Activated naive CD4-positive, alpha-beta T cell treated with anti-CD3 and anti-CD28 coated beads for 36 hours (primary cell): ENCODE results near the gene MLLT10. TPM values are rescaled to one million over a fixed set of nuclear protein-coding genes. Genes with fewer than 3 reads are reported as not detected.

Source experiments
- CTCF ChIA-PET: fragments of 350-600 bp; sonication (Branson Sonifier 250); formaldehyde crosslinking; loops from one replicate; lab custom pipeline; 2021; ENCODE audit warnings: antibody characterized with exemption; lab: Charles Lee
- DNase-seq: peaks from one replicate; pipeline ENCODE4 v3.0.0-alpha.2; 2020
- H3K27ac Mint-ChIP-seq: one replicate; pipeline ENCODE4 v1.8.0; 2021; ENCODE audit warnings: mild to moderate bottlenecking, mixed read lengths
- H3K27me3 Mint-ChIP-seq: one replicate; pipeline ENCODE4 v1.8.0; 2021; ENCODE audit warnings: low read depth, mixed read lengths
- H3K36me3 Mint-ChIP-seq: one replicate; pipeline ENCODE4 v1.8.0; 2021; ENCODE audit warnings: low read depth, mixed read lengths
- H3K4me1 Mint-ChIP-seq: one replicate; pipeline ENCODE4 v1.8.0; 2021; ENCODE audit warnings: low read depth, mixed read lengths
- H3K4me3 Mint-ChIP-seq: one replicate; pipeline ENCODE4 v1.8.0; 2021; ENCODE audit warnings: mild to moderate bottlenecking, moderate library complexity, mixed read lengths
- H3K9me3 Mint-ChIP-seq: one replicate; pipeline ENCODE4 v1.8.0; 2021; ENCODE audit warnings: mixed read lengths
- intact Hi-C: fragments of 100-400 bp; cut with micrococcal nuclease; formaldehyde crosslinking; loops from one replicate; pipeline ENCODE4 v1.15.1; 2023
- total RNA-seq, 2 experiments: library from RNA; stranded (reverse); gene quantifications; one replicate each; pipeline ENCODE4 v1.2.3, GENCODE V29; 2021

The MLLT10 gene
- total RNA-seq: 10 to 100 TPM; 23.0 to 23.7 TPM

DNA sequence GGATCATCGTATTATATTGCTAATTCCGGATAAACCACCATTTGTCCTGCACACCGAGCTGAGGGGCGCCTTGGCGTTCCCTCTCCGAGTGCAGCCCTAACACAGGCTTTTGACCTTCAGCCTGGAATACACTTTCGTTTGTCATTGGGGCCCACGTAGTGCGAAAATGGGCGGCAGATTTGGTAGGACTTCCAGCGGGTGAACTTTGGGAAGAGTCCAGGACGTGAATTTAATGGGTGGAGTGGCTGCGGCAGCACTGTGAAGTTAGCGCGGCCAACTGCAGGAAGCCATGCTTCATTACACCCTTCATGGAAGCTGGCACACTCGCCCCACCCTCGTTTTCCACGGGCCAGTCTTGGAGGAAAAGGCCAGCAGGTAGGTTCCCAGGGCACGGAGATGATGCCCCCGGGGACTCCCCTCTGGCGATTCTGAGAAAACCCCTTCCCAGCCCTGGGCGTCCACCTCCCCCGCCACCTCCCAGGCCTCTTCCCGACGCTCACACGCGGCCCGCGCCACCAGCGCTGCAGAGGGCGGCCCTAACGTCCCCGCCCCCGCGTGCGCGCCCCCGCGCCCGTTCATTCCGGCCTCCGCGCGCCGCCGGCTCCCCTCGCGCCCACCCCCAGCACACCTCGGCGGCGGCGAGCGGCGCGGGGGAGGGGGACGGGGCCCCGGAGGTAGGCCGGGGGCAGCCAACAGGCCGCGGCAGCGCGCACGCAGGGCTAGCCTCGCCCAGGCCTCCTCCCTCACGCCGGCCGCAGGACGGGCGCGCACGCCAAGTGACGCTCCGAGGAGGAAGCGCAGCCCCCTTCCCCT, at the start of gene MLLT10:
TSS of gene MLLT10 (plus strand) at position 766 of the 813 bp plus-strand sequence. CDS start 413 bp downstream, outside the sequence.
- intact Hi-C loops: loop anchor here (1.0 to 5.0 kb wide), 10 partner anchors 8 to 1564 kb away; partner anchors contain the start of genes COMMD3, DNAJC1, MSRB2 and SKIDA1
- Mint-ChIP-seq H3K27ac (peak within 1 kb of the TSS; percentile 91), H3K9me3 (no peaks in the 10 kb centered on the region), H3K27me3 (no peaks in the 10 kb centered on the region), H3K4me1 (peaks cover 23% of the 10 kb centered on the region), H3K4me3 (peak within 1 kb of the TSS; percentile 85), H3K36me3 (peaks cover 12% of the 10 kb centered on the region)
- DNase-seq: peak; percentile 91
- CTCF ChIA-PET: interaction anchor here (1.5 to 1.7 kb wide), 2 partner anchors 38 to 39 kb away, joined by 3 to 5 read pairs; no protein-coding TSS in a partner anchor

DNA sequence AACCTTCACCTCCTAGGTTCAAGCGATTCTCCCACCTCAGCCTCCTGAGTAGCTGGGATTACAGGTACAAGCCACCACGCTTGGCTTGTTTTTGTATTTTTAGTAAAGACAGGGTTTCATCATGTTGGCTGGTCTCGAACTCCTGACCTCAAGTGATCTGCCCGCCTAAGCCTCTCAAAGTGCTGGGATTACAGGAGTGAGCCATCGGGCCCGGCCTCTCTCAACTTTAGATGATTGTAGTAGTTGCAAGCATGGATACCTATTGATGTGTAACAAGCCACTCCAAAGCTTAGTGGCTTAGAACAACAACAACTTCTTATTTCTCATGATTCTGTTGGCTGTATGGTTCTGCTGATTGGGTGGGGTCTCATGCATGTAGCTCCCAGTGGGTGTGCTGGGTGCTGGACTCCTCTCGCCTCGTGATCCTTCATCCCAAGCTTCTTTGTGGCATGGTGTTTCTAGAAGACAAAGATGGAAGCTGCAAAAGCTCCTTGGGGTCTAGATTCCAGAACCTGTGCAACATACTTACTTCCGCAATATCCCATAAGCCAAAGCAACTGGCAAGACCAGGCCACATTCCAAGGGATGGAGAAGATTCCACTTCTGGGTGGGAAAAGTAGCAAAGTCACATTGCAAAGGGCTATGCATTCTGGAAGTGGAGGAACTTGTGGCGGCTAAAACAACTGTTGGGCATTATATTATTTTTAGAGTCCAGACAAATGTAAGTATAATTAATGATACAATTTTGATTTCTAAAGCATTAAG, 46.4 kb upstream of the MLLT10 start:
- Mint-ChIP-seq H3K4me1 (no peaks in the 10 kb centered on the region), H3K36me3 (no peaks in the 10 kb centered on the region), H3K9me3 (no peaks in the 10 kb centered on the region), H3K27ac (no peak overlapping the region), H3K4me3 (no peak overlapping the region), H3K27me3 (peaks cover 8% of the 10 kb centered on the region)
- CTCF ChIA-PET: no interaction called here
- DNase-seq: no peak
- intact Hi-C loops: no loop called here

DNA sequence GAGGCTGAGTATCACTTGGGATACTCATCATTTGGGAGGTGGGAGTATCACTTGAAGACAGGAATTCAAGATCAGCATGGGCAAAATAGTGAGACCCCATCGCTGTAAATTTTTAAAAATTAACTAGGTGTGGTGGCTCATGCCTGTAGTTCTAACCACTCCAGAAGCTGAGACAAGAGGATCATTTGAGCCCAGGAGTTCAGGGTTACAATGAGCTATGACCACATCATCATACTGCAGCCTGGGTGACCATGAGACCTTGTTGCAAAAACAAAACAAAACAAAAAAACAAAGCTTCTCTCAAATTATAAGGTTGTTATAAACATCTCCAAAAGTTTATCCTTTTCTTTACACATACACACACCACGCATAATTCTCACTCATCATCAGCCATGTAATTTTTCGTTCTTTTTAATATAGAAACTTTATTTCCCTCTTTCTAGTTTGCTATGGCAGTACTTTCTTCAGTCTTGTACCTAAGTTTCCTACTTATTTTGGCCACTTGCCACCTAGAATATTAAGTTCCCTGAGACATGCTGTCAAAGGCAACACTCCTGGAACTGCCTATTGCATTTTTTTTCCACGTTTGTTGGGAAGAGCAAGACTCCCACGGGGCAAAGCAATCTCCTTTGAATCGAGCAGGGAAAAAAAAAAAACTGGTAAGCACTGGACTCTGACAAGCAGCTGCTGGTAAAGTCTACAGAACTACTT, 45.6 kb upstream of the MLLT10 start:
- CTCF ChIA-PET: no interaction called here
- Mint-ChIP-seq H3K9me3 (no peaks in the 10 kb centered on the region), H3K4me3 (no peak overlapping the region), H3K36me3 (no peaks in the 10 kb centered on the region), H3K27ac (no peak overlapping the region), H3K4me1 (no peaks in the 10 kb centered on the region), H3K27me3 (peaks cover 8% of the 10 kb centered on the region)
- DNase-seq: no peak
- intact Hi-C loops: no loop called here

DNA sequence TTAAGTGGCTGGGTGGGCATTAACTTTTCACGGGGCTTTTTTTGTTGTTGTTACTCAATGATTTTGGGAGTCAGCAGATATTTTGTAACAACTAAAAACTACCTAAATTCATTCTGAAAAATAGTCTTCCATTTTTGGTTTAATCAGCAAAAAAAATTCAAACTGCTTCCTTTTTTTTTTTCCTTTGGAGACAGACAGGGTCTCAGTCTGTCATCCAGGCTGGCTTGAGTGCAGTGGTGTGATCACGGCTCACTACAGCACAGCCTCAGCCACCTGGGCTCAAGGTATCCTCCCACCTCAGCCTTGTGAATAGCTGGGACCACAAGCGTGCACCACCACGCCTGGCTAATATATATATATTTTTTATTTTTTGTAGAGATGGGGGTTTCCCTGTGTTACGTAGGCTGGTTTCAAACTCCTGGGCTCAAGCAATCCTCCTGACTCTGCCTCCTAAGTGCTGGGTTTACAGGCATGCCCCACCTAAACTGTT, 45.0 kb upstream of the MLLT10 start:
- H3K4me3 Mint-ChIP-seq: no peak overlapping the region
- peaks cover 2% of the 10 kb centered on the region for H3K4me1 Mint-ChIP-seq
- H3K27ac Mint-ChIP-seq: no peak overlapping the region
- peaks cover 13% of the 10 kb centered on the region for H3K27me3 Mint-ChIP-seq
- H3K36me3 Mint-ChIP-seq: no peaks in the 10 kb centered on the region
- CTCF ChIA-PET: interaction anchor here (0.7 kb wide), 1 partner anchor 32 kb away, joined by 3 read pairs; no protein-coding TSS in a partner anchor
- no peaks in the 10 kb centered on the region for H3K9me3 Mint-ChIP-seq
- intact Hi-C loops: no loop called here
- no peak for DNase-seq

DNA sequence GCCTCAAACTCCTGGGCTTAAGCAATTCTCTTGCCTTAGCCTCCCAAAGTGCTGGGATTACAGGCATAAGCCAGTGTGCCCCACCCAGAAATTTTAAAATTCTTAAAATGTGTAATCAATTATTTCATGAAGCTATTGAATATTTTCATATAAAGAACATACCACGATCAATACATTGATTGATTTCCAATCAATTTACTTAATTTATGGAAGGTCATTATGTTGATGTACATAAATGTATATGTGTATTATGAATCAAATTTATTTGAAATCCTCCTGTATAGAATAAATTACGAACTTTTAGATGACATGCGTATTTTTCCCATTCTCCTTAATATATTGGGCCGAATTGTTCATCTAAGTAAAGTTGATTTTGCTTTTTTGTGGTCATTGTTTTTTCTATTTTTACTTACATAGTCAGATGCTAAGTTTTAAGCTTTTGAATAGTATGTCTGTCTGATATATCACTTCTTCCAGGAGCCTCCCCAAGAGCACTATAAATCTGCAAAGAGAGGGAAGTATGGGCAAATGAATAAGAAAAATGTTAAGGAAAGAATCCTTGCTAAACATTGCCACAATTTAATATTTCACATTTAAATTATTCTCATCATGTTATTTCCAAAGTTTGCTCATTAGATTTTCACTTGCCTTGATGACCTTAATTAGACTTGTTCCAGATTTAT, 43.9 kb upstream of the MLLT10 start:
- H3K27ac Mint-ChIP-seq: no peak overlapping the region
- CTCF ChIA-PET: no interaction called here
- intact Hi-C loops: loop anchor here (10.0 kb wide), 1 partner anchor 765 kb away; no protein-coding TSS in a partner anchor
- DNase-seq: no peak
- no peaks in the 10 kb centered on the region for H3K9me3 Mint-ChIP-seq
- peaks cover 19% of the 10 kb centered on the region for H3K27me3 Mint-ChIP-seq
- H3K36me3 Mint-ChIP-seq: no peaks in the 10 kb centered on the region
- no peak overlapping the region for H3K4me3 Mint-ChIP-seq
- H3K4me1 Mint-ChIP-seq: peaks cover 6% of the 10 kb centered on the region

DNA sequence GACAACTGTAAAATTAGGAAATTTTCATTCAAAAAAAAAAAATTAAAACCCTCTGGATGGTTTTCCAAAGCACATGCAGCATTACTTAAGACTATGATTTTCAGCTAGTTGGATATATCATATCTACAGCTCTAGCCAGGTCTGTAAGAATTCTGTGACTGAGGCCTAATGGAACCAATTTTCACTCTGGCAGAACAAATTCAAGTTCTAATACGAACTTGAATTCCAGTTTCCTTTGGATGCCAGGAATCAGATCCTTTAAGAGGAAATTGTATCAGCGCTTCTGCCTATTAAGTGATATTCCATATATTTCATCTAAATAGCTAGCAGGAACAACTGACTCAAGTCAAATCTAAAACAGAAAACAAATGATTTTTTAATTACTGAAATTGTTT, 43.3 kb upstream of the MLLT10 start:
- no peak overlapping the region for H3K4me3 Mint-ChIP-seq
- intact Hi-C loops: loop anchor here (10.0 kb wide), 1 partner anchor 764 kb away; no protein-coding TSS in a partner anchor
- peaks cover 10% of the 10 kb centered on the region for H3K4me1 Mint-ChIP-seq
- H3K9me3 Mint-ChIP-seq: no peaks in the 10 kb centered on the region
- no peak overlapping the region for H3K27ac Mint-ChIP-seq
- H3K27me3 Mint-ChIP-seq: peaks cover 23% of the 10 kb centered on the region
- no peaks in the 10 kb centered on the region for H3K36me3 Mint-ChIP-seq
- CTCF ChIA-PET: no interaction called here
- DNase-seq: no peak

DNA sequence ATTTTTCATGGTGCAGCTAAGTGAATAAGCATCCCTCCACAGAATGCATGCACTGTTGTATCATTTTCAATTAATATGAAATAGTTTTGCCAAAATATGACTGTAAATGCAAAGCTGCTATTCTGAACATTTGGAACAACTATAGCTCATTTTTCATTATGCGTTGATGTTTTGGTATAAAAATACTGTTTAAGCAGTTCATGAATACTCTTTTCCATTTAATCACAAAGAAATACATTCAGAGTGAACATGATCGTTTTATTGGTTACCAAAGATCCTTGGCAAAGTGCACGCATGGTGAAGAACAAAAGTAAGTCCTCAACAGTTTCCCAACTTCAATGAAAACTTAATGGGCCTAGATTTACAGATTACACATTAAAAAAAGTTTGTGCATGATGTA, 41.6 kb upstream of the MLLT10 start:
- H3K4me3 Mint-ChIP-seq: no peak overlapping the region
- CTCF ChIA-PET: interaction anchor here (1.0 kb wide), 1 partner anchor 499 kb away, joined by 4 read pairs; no protein-coding TSS in a partner anchor

DNA sequence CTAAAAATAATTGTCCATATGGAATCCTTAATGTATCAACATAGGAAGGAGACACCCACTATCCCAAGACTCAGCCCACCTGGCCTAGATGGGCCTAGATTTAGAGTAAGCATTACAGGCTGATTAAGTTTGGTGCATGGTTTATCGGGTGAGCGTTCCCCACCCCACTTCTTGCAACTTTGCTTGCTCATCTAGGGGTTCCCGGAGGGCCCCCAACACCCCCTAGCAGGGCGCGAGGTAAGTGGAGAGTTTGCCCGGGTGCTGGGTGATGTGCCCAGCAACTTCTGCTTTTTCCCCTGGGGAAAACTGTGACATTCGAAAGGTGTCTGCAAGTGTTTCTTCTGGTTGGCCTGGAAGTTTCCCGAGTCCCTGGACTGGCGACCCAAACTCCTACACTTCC, 40.2 kb upstream of the MLLT10 start:
- intact Hi-C loops: loop anchor here (2.0 to 10.0 kb wide), 2 partner anchors 415 to 761 kb away; no protein-coding TSS in a partner anchor
- Mint-ChIP-seq H3K27me3 (peaks cover 38% of the 10 kb centered on the region), H3K36me3 (no peaks in the 10 kb centered on the region), H3K4me1 (peaks cover 14% of the 10 kb centered on the region), H3K4me3 (peak overlapping the region; percentile 66), H3K9me3 (no peaks in the 10 kb centered on the region), H3K27ac (no peak overlapping the region)
- CTCF ChIA-PET: interaction anchor here (0.7 to 5.1 kb wide), 3 partner anchors 24 to 239 kb away, joined by 3 to 41 read pairs (median 5); no protein-coding TSS in a partner anchor
- no peak for DNase-seq

More for the DNA sequence above, 41.6 kb upstream of the MLLT10 start:
- intact Hi-C loops: loop anchor here (10.0 kb wide), 1 partner anchor 762 kb away; no protein-coding TSS in a partner anchor
- H3K4me1 Mint-ChIP-seq: peaks cover 12% of the 10 kb centered on the region
- H3K27me3 Mint-ChIP-seq: peaks cover 27% of the 10 kb centered on the region
- no peaks in the 10 kb centered on the region for H3K36me3 Mint-ChIP-seq
- DNase-seq: no peak
- H3K9me3 Mint-ChIP-seq: no peaks in the 10 kb centered on the region
- no peak overlapping the region for H3K27ac Mint-ChIP-seq

DNA sequence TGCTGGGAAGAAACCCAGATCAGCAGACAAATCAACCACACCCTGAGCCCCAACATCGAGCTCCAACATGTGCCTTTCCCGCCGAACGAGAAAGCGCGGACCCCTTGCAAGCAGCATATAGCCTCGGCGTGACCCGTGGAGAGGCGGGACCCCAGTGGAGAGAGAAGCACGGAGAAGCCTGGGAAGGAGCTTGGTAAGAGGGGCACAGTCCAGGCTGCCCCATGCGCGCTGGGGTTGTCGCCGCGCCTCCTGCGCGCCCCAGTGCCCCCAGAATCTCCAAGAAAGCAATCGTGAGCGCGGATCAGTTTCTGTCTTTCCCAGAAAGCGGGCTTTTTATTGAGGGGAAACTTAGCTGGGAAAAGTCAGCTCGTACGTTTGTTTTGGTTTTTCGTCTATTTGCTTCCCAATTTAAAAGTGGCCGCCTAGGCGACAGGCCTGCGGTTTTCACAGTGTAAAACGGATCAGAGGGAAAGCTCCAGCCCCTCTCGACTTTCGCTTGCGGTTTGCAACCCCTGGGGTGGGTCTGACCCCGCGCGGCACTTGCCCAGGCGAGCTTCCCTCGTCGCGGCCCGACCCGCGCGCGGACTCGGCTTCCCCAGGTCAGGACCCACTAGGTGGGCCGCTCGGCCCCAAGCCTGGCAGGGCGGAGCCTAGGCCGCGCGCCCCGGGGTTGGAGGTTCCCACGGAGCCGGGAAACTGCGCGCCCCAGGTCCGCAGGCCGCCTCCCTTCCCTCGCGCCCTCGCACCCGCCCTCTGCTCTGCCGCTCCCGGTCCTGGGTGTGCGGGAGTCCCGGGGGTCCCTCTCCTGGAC, 39.6 kb upstream of the MLLT10 start:
- DNase-seq: peak; percentile 11
- Mint-ChIP-seq H3K4me1 (peaks cover 14% of the 10 kb centered on the region), H3K27ac (no peak overlapping the region), H3K4me3 (peak overlapping the region; percentile 77), H3K9me3 (no peaks in the 10 kb centered on the region), H3K36me3 (no peaks in the 10 kb centered on the region), H3K27me3 (peaks cover 44% of the 10 kb centered on the region)
- CTCF ChIA-PET: interaction anchor here (0.6 to 5.1 kb wide), 5 partner anchors 24 to 238 kb away, joined by 3 to 41 read pairs (median 4); no protein-coding TSS in a partner anchor
- intact Hi-C loops: loop anchor here (1.0 to 10.0 kb wide), 8 partner anchors 183 to 943 kb away; no protein-coding TSS in a partner anchor

DNA sequence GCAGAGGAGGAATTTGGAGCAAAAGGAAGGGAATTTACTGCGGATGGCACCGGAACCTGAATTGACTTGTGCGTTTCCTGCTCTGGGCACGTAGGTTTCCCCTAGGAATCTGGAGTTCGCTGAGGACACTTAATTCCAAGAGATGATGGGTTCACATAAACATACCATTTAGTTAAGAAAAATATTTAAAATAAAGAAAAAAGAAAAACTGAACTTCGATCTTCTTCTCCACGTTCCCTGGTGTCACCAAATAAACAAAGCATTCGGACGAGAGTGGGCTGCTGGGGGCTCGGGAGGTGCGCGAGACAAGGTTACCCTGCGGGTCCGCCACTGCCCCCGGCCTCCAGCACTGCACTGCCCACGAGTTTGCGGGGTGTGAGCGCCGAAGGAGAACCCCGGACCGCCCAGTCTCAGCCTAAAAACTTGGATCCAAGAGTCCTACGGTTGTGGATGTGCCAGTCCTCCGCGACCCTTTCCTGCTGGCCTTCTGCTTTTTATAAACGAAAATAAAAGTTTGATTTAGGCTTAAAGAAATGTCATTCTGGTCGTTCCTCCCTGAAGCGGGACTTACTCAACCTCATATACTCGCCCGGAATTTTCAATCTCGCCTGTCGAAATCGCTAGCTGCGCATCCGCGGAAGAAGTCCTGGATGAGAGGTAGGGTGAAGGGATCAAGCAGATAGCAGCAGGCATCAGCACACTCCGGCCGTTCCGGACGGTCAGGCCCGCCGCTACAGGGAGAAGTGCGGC, 38.9 kb upstream of the MLLT10 start:
- CTCF ChIA-PET: interaction anchor here (0.6 to 5.1 kb wide), 17 partner anchors 21 to 949 kb away, joined by 3 to 41 read pairs (median 4); no protein-coding TSS in a partner anchor
- H3K36me3 Mint-ChIP-seq: no peaks in the 10 kb centered on the region
- peak overlapping the region; percentile 77 for H3K4me3 Mint-ChIP-seq
- H3K27ac Mint-ChIP-seq: no peak overlapping the region
- intact Hi-C loops: loop anchor here (1.0 to 10.0 kb wide), 8 partner anchors 182 to 942 kb away; no protein-coding TSS in a partner anchor
- H3K4me1 Mint-ChIP-seq: peaks cover 14% of the 10 kb centered on the region
- H3K9me3 Mint-ChIP-seq: no peaks in the 10 kb centered on the region
- H3K27me3 Mint-ChIP-seq: peaks cover 52% of the 10 kb centered on the region
- DNase-seq: no peak
